Superior temporal gyrus (tissue), 1 donor: ENCODE results near the gene DOK3.
"Not testable (repeated sequence)": the region's sequence is repeated elsewhere in the genome, so short reads cannot be mapped to it uniquely, and the experiment has no call there.

Source experiments
- DNase-seq: peaks from one replicate; pipeline ENCODE4 v3.0.0-alpha.2; 2016; ENCODE audit errors: extremely low spot score

Gene DOK3

GRCh38 chr5:177497292-177498012 is 12.2 kb downstream of the DOK3 start, which contains the start of gene PDLIM7:
Gene PDLIM7 (minus strand): TSS chr5:177497604. CDS start chr5:177496512, 1,092 bp downstream.
- peak; percentile 79 for DNase-seq

GRCh38 chr5:177496727-177497291 is 12.8 kb downstream of the DOK3 start:
- DNase-seq, result no peak

- no peak for DNase-seq
Observed at GRCh38 chr5:177496070-177496726, 13.4 kb downstream of the DOK3 start.

GRCh38 chr5:177495243-177496060 is 14.2 kb downstream of the DOK3 start:
- DNase-seq, result no peak

- no peak for DNase-seq
Observed at GRCh38 chr5:177494346-177495195, 15.1 kb downstream of the DOK3 start.

- no peak for DNase-seq
Observed at GRCh38 chr5:177493795-177494345, 15.8 kb downstream of the DOK3 start.

GRCh38 chr5:177492841-177493240 is 16.8 kb downstream of the DOK3 start:
- no peak for DNase-seq

GRCh38 chr5:177491983-177492746 is 17.5 kb downstream of the DOK3 start:
- DNase-seq, result no peak

GRCh38 chr5:177491429-177491945 is 18.1 kb downstream of the DOK3 start:
- no peak for DNase-seq

- DNase-seq, result no peak
Observed at GRCh38 chr5:177490992-177491391, 18.6 kb downstream of the DOK3 start.

GRCh38 chr5:177490311-177490991 is 19.2 kb downstream of the DOK3 start:
- no peak for DNase-seq

GRCh38 chr5:177489119-177489716 is 20.4 kb downstream of the DOK3 start:
- no peak for DNase-seq

- no peak for DNase-seq
Observed at GRCh38 chr5:177487975-177488374, 21.7 kb downstream of the DOK3 start.

GRCh38 chr5:177487144-177487543 is 22.5 kb downstream of the DOK3 start:
- no peak for DNase-seq

- DNase-seq, result no peak
Observed at GRCh38 chr5:177486256-177486655, 23.4 kb downstream of the DOK3 start.

GRCh38 chr5:177485753-177486152 is 23.9 kb downstream of the DOK3 start:
- DNase-seq, result not testable (repeated sequence)

GRCh38 chr5:177484902-177485549 is 24.6 kb downstream of the DOK3 start:
- DNase-seq, result no peak
